GF-D8 (cell line): ENCODE results near the gene BTN1A1.
A peak's percentile ranks its signal among the peaks of the same experiment; 100 is the strongest.
"Not testable (repeated sequence)": the region's sequence is repeated elsewhere in the genome, so short reads cannot be mapped to it uniquely, and the experiment has no call there.

ENCODE experiments used
- DNase-seq: peaks from one replicate; lab custom pipeline; 2025; lab: John Stamatoyannopoulos, UW

BTN1A1 gene

DNA sequence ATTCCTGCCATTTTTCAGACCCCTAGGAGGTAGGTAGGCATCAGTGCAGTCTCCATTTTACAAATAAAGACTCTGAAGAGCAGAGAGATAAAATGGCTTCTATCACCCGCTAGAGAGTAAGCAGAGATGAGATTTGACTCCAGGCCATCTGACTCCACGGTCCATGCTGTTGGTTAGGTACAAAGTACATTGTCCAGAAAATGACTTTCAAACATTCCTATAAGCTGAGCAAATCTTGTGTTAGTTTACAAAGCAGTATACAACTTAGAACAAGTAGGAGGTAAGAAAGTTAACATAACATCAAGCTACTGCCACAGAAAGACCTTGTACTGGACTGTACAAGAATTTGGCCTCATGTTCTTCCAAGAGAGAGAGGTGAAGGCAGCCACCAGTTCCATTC, 14.9 kb downstream of the BTN1A1 start:
- no peak for DNase-seq

DNA sequence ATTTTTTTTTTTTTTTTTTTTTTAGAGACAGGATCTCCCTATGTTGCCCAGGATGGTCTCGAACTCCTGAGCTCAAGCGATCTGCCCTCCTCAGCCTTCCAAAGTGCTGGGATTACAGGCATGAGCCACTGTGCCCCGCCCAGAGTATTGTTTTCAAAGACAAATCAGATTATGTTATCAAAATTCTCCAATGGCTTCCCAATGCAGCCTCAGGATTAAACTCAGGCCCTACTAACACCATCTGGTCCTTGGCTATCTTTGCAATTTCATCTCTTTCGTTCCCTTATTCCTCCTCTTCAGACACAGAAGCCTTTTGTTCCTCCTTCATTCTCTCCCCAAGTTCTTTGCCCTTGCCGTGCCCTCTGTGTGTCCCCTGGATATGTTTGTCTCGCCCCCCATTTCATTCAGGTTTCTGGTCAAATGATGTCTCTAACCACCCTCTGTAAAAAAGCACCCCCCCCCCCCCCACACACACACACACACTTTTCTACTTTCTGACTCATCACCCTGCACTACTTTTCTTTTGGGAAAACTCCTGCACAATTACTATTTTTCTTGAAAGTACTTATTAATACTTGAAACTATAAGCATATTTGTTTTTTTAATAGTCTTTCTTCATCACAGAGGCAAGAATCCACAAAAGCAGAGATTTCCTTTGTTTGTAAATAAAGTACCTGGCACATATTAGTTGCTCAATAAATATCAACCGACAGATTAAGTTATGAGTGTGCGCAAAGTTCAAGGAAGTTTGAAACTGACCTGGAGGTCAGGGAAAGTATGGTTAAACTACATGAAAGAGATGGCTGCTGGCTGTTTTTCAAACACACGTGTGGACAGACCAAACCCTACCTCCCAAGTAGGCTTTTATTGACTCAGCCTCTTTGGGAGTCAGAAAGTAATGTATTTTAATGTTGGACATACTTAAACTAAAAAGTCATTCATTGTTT, 16.7 kb downstream of the BTN1A1 start:
- DNase-seq = no peak

DNA sequence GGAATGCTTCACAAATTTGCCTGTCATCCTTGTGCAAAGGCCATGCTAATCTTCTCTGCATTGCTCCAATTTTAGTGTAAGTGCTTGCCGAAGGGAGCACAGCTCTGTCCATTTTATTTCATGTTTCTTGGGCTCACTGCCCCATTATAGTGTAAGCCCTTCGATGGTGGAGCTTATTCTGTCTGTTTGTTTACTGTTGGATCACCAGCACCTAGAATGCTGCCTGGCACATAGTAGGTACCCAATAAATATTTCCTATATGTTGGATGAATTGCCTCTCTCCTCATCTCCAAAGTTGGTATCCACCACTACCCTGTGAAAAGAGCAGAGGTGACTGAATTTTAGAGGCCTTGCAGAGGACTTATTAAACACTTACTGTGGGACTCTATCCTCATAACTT, 19.3 kb downstream of the BTN1A1 start:
- no peak for DNase-seq

DNA sequence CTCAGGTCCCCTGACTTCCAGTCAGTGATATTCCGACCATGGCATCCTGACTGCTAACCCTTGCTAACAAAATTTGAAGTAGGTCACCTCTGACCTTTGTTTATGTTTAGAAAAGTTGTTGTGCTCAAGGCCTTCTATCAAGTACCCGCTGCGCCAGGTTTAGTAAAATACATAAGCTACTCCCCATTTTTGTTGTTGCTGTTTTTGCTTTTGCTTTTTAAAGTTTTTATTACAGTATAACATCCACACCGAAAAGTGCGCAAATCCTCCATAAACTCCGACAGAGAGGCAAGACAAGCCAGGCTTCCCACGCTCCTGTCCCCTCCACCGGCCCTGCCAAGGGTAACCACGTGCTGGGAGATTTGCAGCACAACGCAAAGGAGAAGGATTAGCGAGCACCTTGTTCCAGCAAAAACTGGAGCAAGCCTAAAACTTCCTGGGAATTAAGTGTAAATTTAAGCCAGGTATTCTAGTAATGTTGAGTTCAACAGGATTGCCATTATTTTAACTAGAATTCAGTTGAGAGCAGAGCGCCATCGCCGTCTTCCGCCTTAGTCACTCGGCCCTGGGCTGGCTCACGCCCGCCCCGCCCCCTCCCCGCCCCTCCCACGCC, 20.2 kb downstream of the BTN1A1 start:
- peak; percentile 65 for DNase-seq

DNA sequence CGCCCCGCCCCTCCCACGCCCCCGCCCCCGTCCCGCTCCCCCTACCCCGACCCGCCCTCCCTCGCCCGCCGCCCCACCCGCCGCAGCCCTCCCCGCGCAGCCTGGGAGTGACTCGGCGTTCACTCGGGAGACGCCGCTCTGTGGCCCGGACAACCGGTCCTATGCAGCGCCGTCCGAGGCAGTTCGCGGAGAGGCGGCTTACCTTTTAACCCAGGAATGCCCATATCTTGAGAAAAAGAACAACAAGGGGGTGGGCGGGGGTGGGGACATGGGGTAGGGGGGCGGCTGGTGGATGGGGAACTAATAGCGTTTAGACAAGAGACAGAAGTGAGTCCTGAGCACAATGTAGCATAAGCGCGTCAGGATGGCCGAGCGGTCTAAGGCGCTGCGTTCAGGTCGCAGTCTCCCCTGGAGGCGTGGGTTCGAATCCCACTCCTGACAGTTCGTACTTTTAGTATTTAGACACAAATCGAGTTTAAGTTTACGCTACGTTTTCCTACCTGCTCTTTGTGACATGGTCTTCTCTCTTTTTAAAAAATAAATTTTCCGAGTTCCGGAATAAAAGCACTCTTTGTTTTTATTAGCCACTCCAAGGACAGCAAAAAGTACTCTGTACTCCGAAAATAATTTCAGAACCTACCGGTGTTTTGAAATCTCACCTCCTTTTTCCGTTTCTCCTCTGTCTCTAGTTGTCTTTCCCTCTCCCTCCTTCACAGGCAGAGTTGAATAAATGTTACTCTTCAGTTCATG, 20.9 kb downstream of the BTN1A1 start:
- peak; percentile 66 for DNase-seq

DNA sequence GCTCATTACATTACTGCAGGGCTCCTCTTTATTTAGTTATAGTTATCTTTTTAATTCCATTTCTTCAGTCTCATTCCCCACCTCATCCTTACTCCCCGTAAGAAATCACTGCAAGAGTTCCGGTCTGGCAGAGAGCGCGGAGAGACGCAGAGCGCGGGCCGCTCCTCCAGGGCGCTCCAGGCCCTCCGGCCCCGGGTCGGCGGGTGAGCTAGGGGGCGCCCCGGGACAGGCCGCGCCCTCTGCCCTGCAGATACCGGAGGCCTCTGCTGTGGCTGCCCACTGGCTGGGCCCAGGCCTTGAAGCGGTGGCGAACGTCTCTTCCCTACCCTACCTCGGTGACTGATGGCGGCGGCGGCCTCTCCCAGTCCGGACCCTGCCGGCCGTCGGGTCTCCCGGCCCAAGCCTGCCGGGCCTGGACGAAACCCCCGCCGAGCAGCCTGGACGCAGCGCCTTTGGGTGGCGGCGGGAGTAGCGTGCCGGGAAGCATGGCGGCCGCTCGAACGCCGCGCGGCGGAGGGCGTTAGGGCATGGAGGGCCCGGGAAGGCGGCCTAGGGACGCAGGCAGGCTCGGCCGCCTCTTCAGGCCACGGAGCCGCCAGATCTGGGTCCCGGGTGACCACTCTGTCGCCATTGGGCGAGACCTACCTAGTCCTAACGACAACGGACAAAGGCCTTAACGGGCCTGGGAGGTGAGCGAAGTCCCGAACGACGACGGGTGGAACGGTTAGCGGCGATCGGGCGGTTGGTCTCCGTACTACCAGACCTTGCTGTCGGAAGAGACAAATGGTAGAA, 21.7 kb downstream of the BTN1A1 start:
- peak; percentile 68 for DNase-seq

DNA sequence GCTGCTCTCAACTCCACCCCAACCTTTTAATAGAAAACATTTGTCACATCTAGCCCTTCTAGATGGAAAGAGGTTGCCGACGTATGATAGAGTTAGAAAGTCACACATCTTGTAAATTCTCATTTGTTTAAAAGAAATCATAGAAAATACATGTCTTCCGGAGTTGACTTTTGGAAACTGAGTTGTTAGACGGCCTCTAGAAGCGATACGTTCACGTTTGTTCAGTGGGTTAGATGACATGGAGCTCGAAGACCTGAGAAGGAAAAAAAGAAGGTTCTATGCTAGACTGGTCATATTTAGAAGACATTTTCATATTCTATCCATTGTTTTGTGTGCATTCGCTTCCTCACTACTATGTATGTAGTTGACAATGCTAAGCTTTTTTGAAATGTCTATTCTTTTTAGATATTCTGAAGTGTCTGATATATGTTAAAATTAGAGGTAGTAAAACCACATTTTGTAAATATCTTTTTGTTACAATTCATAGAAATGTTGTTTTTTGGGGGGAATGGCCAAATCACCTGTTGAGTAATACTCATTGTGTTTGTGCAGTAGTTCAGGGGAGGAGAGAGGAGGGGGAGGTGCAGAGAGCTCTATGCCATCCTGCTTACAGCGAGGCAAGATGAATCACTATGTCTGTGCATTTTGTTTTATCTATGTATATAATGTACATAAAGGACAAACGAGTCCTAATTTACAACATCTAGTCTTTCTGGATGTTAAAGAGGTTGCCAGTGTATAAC, 22.6 kb downstream of the BTN1A1 start:
- peak; percentile 41 for DNase-seq

DNA sequence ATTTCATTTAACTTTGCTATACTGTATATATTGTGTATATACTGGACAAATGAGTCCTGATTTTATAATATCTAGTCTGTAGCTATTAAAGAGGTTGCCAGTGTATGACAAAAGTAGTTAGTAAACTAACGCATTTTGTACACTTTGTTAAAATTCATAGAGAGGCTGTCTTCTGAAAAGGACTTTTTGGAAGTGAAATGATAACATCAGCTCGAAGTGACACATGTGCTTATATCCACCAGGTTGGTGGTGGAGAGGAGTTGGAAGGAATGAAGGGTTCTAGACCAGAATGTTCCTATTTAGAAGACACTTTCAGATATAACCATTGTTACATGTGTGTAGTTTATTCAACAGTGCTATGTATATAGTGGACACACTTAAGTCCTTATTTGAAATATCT, 24.2 kb downstream of the BTN1A1 start:
- DNase-seq = not testable (repeated sequence)

DNA sequence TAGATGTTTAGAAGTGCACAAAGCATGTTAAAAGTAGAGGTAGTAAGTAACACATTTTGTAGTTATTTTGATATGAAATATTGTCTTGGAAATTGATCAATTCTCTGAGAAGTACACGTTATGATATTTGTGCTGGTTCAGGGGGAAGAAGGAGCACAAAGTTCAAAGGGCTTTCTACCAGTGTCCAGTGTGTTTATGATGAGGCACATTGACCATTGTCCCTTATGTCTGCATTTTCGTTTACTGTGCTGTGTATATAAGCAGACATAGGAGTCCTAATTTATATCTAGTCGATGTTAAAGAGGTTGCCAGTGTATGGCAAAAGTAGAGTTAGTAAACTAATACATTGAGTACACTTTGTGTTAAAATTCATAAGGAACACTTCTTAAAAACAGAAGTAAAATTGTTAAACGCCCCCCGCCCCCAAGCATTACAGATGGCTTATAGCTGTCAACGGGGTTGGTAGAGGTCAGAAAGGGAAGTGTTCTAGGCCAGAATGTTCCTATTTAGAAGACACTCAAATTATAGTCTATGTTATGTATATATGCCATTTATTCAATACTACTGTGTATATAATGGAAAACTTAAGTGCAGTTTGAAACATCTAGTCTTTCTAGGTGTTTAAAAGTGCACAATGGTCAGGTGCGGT, 24.7 kb downstream of the BTN1A1 start:
- DNase-seq = no peak

DNA sequence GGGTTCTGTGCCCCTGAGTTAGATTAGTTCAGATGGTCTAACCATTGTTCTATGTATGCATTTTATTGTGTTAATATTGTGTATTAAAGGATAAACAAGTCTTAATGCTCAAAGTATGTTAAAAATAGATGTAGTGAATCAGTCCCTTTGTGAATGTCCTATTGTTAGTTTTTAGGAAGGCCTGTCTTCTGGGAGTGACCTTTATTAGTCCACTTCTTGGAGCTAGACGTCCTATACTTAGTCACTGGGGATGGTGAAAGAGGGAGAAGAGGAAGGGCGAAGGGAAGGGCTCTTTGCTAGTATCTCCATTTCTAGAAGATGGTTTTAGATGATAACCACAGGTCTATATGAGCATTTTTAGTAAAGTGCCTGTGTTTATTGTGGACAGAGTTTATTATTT, 25.7 kb downstream of the BTN1A1 start:
- DNase-seq = no peak

DNA sequence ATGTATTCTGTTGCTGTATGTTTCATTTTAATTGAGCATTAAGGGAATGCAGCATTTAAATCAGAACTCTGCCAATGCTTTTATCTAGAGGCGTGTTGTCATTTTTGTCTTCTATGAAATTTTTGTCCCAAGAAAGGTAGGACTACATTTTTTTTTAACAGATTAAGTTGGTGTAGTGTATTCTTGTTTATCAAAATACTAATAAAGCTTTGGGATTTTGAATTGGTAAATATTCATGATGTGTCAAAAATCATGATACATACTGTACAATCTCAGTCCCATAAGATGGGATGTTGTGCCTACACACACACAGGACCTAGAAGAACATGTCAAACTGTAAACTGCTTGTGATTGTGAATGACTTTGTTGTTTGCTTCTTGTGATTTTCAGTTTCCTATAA, 26.8 kb downstream of the BTN1A1 start:
- no peak for DNase-seq

DNA sequence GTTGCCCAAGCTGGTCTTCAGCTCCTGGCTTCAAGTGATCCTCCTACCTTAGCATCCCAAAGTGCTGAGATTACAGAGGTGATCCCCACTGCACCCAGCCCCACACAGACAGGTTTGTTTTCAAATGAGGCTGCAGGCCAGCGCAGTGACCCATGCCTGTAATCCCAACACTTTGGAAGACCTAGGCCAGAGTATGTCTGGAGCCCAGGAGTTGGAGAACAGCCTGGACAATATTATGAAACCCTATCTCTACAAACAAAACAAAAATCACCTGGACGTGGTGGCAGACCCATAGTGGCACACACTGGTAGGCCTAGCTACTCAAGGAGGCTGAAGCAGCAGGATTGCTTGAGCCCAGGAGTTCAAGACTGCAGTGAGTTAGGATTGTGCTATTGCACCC, 30.1 kb downstream of the BTN1A1 start:
- DNase-seq = no peak

DNA sequence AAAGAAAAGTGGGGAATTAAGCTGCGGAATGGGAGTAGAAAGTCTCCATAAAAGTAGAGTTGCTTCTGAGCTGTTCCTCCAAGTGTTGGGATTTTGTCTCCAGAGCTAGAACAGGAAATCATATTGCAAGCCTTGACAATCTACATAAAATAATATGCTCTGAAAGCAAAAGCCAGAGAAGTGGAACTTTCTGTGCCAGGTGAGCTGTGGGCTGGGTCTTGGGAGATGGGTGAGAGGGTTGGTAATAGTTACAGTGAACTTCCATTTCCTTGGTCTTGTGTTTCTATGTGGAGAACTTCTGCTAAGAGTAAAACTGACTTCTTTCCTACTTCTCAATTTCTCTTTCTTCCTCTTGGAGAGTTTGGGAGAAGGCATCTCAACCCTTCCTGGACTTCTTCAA, 31.8 kb downstream of the BTN1A1 start:
- DNase-seq = no peak

DNA sequence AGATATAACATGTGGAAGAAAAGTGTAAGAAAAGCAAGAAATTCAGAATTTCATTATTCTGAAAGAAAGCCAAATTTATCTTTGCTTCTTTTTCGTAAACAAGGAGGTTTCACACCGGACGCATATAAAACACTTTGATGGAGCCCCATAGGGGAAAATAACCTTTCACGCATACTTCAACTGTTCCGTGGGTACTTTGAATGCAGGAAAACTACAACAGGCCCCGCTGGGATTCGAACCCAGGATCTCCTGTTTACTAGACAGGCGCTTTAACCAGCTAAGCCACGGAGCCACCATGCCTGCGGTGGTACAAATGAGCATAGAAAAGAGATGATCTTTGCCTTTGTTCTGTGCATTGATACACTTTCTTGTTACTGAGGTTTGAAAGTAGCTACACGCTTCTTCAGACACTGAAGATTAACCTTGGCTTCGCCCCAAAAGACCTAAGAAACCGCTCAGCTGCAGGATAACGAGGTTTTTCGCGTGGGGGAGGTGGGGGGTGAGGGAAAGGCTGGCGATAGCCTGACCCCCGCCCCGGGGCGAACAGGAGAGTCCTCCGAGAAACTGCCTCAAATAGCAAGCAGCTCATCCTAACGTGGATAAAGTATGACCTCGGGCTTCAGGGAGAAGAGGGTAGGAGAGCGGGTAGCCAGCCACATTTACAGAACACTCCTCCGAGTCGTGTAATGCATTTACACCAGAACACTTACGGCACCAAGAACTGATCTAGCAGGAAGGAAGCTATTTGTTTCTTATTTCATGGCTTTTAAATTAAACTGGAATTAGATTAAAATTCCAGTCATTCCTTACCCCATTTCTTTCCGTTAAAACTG, 32.8 kb downstream of the BTN1A1 start:
- DNase-seq = peak; percentile 75

DNA sequence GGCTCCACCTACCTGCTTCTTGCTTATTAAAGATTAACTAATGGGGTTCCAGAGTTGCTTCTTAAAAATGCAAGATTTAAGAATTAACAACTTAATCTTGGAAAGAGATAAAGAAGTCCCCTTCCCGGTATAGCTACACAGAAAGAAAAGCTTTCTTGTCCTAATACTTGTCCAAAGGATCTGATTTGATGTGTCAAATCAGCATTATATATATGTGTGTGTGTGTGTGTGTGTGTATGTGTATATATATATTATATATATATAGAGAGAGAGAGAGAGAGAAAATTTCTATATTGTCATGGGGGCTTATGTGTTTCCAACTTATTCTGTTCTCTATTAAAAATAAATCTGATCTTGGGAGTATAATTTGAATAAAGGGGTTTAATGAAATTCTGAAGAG, 33.4 kb downstream of the BTN1A1 start:
- no peak for DNase-seq

DNA sequence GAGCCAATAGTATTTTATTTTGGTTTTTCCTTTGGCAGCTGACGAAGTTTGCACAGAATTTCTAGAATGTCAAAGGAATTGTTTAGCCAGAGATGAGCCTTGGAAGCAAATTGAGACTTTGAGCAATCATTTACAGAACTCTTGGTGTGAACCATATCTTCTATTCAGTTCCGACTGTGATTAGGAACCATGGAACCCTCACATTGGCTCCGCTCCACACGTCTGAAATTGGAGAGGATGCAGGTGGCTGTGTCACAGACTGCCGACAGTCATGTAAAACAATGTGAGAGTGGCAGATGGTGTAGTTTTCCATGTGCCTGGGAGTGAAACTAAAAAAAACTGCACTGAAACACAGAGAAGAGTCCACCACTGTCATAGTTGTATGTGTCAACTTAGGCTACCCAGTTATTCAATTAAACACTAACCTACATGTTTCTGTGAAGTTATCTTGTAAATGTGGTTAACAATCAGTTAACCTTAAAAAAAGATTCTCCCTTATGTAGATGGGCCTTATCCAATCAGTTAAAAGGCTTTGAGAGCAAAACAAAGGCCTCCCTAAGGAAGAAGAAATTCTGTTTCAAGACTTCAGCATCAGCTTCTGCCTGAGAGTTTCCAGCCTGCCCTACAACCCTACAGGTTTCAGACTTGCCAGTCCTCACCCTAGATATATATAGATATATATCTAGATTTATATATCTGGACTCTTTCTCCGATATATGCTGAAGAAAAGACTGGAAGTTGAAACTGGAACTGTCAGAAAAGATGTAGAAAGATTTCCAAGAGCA, 34.8 kb downstream of the BTN1A1 start:
- no peak for DNase-seq

DNA sequence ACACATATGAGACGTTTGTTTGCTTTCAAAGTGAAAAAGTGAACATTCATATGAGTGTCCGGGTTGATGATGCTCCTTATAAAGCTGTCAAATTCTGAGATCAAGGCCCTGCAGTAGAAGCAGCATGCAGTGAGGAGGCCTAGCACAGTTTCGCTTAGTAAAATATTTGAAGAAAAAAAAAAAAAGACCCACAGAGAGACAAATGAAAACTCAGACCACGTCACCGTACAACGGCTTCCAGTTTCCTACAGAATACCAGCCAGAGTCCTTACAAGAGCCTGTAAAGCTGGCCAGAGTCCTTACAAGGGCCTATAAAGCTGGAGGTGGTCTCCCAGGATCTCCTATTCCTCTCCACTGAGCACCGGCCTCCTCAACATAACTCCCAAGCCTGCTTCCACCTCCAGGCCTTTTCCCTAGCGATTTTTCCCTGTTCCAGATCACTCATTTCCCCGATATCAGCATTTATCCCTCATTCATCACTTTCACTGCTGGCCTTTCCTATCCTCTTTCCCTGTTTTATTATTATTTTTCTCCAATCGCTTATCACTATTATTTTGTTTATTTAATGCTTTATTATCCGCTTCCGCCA, 36.6 kb downstream of the BTN1A1 start:
- DNase-seq = peak; percentile 57

DNA sequence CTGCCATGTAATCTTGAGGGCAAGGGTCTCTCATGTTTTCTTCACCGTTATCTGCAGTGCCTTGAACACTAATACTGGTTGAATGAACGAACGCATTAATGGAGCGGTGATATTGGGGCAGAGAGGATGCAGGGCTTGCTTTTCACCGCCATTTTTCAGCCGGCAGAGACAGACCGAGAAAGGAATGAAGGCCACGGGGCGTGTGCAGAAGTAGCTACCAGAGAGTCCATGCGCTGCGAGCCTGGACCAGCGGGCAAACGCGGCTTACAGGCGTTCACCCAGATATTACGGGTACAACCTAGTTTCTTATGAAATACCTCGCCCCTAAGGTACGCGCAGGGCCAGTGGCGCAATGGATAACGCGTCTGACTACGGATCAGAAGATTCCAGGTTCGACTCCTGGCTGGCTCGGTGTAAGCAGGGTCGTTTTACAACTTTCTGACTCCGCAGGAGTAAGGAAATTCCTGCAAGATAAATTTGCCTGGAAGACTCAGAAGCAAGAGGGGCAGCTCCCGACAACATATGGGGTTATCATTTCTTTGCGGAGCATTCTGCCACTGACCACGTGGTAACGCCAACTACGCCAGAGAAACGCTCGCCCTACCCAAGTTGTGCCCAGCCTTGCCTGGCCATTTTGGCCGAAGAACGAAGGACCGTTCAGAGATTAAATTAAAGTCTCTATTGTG, 37.2 kb downstream of the BTN1A1 start:
- DNase-seq = peak; percentile 87
